ENCODE data around the gene SLC6A4. TPM values are rescaled to one million over a fixed set of nuclear protein-coding genes. Genes with fewer than 3 reads are reported as not detected.

The SLC6A4 gene
- total RNA-seq, 1 experiment from 2014 or later: 0.02 TPM

- Histone ChIP-seq H3K27ac (ENCODE audit: insufficient read length, low read depth, low read length) (no peak overlapping the region), H3K9ac (ENCODE audit: extremely low read depth, insufficient read length, low read length) (no peak overlapping the region), H4K8ac (replicated peaks; ENCODE audit: insufficient read length, low read depth, low read length) (no peak overlapping the region), H3K4ac (ENCODE audit: low read depth, low read length) (no peak overlapping the region), H3T11ph (ENCODE audit: low read length) (no peak overlapping the region), H3K23ac (ENCODE audit: insufficient read length, low read depth, low read length) (no peak overlapping the region), H4K91ac (ENCODE audit: insufficient read length, low read depth, low read length) (no peak overlapping the region), H3K56ac (ENCODE audit: insufficient read length, low read depth, low read length) (no peak overlapping the region), H3K9me3 (ENCODE audit: control insufficient read depth, low read depth, low read length) (no peaks in the 10 kb centered on the region), H3K18ac (ENCODE audit: insufficient read length, low read depth, low read length) (no peak overlapping the region), H3K79me2 (ENCODE audit: insufficient read depth, low read length) (no peaks in the 10 kb centered on the region), H3K4me2 (ENCODE audit: insufficient read depth, insufficient read length, low read length) (no peak overlapping the region), H3K27me3 (ENCODE audit: insufficient read depth, low read length) (no peaks in the 10 kb centered on the region), H2BK120ac (ENCODE audit: low read depth, low read length, poor library complexity, severe bottlenecking) (no peak overlapping the region), H3K14ac (ENCODE audit: insufficient read depth, low read length) (no peak overlapping the region), H4K20me1 (ENCODE audit: control insufficient read depth, insufficient read depth, insufficient read length) (no peaks in the 10 kb centered on the region), H3K4me1 (ENCODE audit: insufficient read depth, low read length) (no peaks in the 10 kb centered on the region), H2BK12ac (ENCODE audit: insufficient read length, low read depth, low read length) (no peak overlapping the region), H4K5ac (ENCODE audit: insufficient read length, low read depth, low read length) (no peak overlapping the region), H3K23me2 (ENCODE audit: insufficient read length, low read depth, low read length, poor library complexity, severe bottlenecking) (peaks cover 4% of the 10 kb centered on the region), H2BK5ac (ENCODE audit: insufficient read length, low read length) (no peak overlapping the region), H2AK5ac (ENCODE audit: insufficient read length, low read length) (no peak overlapping the region), H2AFZ (ENCODE audit: low read length) (no peak overlapping the region), H2BK20ac (ENCODE audit: low read depth, low read length, poor library complexity, severe bottlenecking) (no peak overlapping the region), H2BK15ac (ENCODE audit: low read depth, low read length) (no peak overlapping the region), H3K79me1 (ENCODE audit: insufficient read depth, low read depth, low read length, poor library complexity, severe bottlenecking) (no peaks in the 10 kb centered on the region)
- Mint-ChIP-seq H3K9me3 (no peaks in the 10 kb centered on the region; a peak in 1 of 5 replicates), H3K4me1 (peaks cover 16 to 23% of the 10 kb centered on the region in 2 experiments), H3K27ac (no peak overlapping the region), H3K36me3 (ENCODE audit: insufficient read depth in 1 of 3, low read depth in 3 of 3) (no peaks in the 10 kb centered on the region; a peak in 2 of 7 replicates), H3K27me3 (ENCODE audit: low read depth) (peaks cover 2% of the 10 kb centered on the region), H3K4me3 (no peak overlapping the region)
- WGBS (ENCODE audit: extremely low coverage, insufficient read length, low lambda C conversion rate): no CpG with 5 or more reads among the region's 10 CpGs
- no peak for TF ChIP-seq CTCF (conservative IDR thresholded peaks at IDR 0.05)
- no peak for DNase-seq
Measured at GRCh38 chr17:30221346-30221745, 14.2 kb downstream of the SLC6A4 start.

Measured in H9 (cell line).